ENCODE results near the gene HADHB.

The HADHB gene

GRCh38 chr2:26244309-26245230, at the start of gene HADHB, which contains the start of gene HADHA:
HADHB (plus strand) TSS chr2:26244939; CDS start chr2:26254255, 9,316 bp downstream.
HADHA (minus strand) TSS chr2:26244632; CDS start chr2:26244596, 36 bp downstream.
- DNase-seq (ENCODE audit: low spot score): peak; percentile 94

DNA sequence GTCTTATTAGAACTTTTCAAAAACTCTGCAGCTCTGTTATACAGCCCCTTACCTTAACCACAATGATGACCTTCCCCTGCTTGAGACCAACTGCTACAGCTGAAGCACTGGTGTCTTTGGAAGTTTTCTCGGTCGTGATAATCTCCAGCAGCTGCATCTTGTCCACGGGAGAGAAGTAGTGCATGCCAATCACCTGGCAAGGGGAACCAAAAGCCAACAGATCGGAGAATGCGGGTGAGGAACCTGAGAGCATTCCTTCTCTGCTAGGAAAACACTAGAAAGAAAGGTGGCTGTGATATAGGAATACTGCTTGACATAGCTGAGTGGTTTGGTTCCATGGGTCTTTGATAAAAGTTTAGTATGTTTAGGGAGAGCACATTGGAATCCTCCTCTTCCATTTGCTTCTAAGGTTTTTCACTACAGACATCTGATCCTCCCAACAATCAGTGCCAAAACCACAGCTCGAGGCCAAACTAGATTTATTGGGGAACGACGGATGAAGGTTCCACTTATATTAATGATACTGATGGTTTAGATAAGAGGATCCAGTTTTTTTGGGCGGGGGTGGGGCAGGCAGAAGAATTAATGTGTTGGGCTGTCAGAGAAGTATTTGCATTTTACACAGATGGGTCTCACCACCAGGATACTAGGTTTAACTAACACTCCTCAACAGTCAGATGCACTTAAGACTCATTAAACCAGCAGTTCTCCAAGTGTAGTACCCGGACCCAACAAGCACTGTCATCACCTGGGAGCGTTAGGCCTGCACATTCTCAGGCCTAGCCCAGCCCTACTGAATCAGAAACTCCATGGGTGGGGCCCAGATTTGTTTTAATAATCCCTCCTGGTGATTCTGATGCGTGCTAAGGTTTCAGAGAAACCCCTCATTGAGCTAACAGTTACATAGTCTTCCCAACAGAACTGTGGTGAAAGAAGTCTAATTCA, 49.4 kb upstream of the HADHB start:
- DNase-seq (ENCODE audit: low spot score): no peak

DNA sequence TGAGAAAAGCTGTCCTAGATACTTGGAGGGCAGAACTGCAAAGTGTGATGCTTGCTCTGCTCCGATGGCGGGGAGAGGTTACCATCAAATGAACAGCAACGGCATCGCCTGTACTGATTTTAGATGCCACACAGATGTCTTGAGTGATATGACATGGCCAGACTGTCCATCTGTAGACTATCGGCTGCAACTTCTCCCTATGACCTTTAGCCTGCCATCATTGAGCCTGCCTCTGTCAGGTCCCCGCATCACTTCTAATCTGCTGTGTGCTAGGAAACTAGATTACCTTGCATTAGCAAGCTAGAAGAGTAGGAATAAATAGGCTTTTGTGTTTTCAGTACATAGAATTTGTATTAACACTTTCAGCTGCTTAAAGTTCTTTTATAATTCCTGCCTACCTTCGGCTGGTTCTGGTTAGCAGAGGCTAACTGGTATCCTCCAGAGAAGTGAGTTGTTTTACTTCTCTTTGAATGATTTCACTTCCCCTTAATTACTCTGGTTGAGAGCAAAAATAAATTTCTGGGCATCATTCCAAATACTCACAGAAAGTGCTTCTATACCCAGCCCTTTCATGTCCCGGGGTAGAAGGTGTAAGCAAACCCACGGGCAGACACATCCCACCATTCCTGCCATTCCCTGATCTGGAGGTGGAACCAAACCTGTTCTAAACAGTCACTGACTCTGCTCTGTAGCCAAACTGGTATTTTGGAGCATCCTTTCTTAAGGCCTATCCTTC, 47.9 kb upstream of the HADHB start:
- DNase-seq (ENCODE audit: low spot score): no peak

- DNase-seq (ENCODE audit: low spot score): no peak
Observed at GRCh38 chr2:26197516-26197915, 47.2 kb upstream of the HADHB start.

DNA sequence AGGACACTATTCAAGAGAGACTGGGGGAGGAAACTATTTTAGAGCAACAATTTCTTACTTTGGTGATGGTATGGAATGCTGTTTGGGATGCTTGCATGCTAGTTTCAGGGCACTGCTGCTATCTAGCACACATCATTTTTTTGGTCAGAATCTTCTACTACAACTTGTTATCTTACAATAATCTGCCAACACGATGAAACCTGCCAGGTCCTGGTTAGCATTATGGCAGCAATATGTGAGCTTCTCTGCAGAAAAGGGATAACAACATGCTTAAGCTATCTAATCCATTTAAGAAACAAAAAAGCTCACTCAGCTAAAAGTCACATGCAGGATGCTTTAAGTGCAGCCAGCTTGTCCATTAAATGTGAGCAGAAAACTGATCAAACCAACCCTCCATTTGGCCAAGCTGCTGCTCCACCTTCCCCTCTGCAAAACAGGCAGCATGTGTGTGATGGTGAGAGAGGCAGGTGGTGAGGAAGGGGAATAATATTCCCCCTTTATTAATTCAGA, 41.7 kb upstream of the HADHB start:
- no peak for DNase-seq (ENCODE audit: low spot score)

DNA sequence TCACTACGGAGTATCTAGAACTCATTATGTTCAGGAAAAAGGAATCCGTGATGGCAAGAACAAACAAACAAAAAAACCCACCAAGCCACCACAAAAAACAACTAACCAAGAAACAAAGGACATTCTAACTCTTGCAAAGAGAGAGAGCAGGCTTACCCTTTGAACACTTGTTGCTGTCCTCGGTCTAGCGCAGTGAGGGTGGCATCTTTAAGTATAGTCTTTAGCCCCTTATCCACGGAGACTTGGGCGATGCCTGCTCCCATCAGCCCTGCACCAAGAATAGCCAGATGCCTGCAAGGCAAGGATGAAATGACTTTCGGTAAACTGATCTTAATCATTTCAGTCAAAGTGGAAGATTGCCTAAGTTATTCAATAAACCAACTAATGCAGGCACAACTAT, 40.8 kb upstream of the HADHB start:
- no peak for DNase-seq (ENCODE audit: low spot score)

GRCh38 chr2:26212011-26212410, 32.7 kb upstream of the HADHB start:
- no peak for DNase-seq (ENCODE audit: low spot score)

DNA sequence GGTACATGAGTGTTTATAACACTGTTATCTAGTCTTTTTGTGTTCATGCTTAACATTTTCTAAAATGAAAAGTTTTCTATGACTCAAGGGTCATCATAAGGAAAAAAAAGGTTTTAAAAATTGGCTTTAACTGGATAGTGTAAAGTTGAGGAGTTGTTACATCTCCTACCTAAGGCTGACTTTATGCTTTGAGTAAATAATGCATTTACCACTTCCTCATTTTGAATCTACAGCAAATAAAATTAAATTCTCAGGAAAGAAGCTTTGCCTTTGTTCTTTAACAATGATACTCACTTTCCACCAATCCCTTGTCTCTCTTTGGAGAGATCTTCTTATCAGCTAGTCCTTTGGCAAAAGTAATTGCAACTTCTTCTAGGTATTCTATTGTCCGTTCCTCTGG, 30.0 kb upstream of the HADHB start:
- no peak for DNase-seq (ENCODE audit: low spot score)

DNA sequence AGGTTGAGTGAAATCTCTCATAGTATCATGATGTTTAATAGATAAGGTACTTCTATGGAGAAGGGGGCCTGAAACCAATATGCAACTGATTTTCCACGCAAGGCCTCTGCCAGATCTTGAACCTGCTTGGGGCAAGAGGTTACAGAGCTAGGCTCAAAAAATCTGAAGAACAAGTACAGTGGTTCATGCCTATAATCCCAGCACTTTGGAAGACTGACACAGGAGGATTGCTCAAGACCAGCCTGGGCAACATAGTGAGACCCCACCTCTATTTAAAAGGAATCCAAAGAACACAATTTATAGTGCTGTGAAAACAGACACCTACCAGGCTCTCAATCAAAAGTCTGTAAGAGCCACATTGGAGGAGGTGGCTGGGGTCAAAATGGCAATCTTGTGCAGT, 28.9 kb upstream of the HADHB start:
- DNase-seq (ENCODE audit: low spot score): no peak

DNA sequence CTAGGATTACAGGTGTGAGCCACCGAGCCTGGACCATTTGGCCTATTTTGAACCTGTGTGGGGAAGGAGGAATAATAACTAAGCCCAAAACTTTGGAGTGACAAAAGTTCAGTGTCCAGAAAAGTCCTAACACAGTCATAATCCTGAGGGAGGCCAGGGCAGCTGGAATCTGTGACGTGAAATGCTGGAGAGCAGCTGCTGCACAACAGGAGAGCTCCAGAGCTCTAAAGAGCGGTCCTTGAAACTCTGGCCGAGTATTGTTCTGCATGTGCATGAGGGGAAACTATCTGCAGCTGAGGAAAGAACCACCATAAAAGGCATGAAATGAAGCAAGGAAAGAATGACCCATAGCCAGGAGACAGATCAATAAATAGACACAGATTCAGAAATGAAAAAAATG, 28.2 kb upstream of the HADHB start:
- DNase-seq (ENCODE audit: low spot score): no peak

- no peak for DNase-seq (ENCODE audit: low spot score)
Observed at GRCh38 chr2:26217720-26218119, 27.0 kb upstream of the HADHB start.

GRCh38 chr2:26223018-26223417, 21.7 kb upstream of the HADHB start:
- no peak for DNase-seq (ENCODE audit: low spot score)

GRCh38 chr2:26224095-26224494, 20.6 kb upstream of the HADHB start:
- DNase-seq (ENCODE audit: low spot score): no peak

- DNase-seq (ENCODE audit: low spot score): no peak
Observed at GRCh38 chr2:26229595-26229994, 15.1 kb upstream of the HADHB start.

DNA sequence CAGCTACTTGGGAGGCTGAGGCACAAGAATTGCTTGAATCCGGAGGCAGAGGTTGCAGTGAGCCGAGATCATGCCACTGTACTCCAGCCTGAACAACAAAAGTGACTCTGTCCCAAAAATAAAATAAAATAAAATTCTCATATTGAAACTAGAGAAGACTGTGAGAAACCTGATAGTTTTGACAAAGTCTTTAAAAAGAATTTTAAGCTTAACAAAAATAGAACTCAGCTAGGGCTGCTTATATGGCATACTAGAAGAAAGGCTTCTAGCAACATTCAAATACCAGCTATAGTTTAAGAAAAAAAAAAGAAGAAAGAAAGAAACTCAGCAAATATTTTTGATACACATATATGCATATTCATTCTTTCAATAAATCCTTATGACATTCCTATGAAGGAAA, 13.9 kb upstream of the HADHB start:
- DNase-seq (ENCODE audit: low spot score): no peak

GRCh38 chr2:26235089-26235488, 9.7 kb upstream of the HADHB start:
- no peak for DNase-seq (ENCODE audit: low spot score)

- no peak for DNase-seq (ENCODE audit: low spot score)
Observed at GRCh38 chr2:26237868-26238267, 6.9 kb upstream of the HADHB start.

DNA sequence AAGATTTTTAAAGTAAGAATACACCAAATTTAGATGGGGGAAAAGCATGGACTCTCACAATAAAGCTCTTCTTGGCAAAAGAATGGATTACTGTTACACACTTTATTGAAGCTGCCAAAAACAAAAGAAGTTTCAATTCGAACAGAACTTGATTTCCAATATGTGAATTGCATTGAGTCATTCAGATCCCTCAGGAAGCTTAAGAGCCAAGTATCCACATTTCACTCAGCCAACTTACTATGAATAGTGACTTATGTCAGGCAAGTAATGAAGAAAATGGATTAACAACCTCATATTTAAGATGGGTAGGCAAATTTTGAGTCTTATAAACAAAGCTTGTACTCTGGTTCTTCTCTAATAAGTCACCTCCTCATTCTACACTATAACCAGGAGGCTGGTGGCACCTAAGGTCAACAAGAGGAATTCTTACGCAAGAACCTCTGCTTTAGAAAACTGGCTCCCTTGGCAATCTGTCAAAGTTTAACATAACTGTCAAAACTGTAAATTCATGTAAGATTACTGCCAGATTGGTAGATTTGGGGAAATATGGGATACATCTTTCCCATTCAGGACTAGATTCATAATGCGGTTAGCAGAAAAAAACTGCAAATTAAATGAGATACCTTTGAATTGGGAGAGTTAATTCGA, 6.3 kb upstream of the HADHB start:
- no peak for DNase-seq (ENCODE audit: low spot score)

DNA sequence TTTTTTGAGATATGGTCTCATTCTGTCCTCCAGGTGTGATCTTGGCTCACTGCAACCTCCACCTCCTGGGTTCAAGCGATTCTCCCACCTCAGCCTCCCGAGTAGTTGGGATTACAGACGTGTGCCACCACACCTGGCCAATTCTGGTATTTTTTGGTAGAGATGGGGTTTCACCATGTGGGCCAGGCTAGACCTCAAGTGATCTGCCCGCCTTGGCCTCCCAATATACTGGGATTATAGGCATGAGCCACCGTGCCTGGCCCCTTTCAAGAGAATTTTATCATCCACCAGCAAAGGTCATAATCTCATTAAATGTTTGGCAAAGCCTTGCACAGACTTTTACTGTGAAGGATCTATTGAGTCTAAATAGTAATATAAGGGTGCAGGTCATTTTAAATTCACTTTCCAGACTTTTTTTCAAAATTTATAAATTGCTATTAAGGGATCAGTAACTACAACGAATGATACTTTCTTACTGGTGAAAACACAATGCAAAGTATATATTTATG, 2.8 kb upstream of the HADHB start:
- no peak for DNase-seq (ENCODE audit: low spot score)

- DNase-seq (ENCODE audit: low spot score): peak; percentile 59
Observed at GRCh38 chr2:26243470-26244308, 1.1 kb upstream of the HADHB start.

Data from RKO (cell line).